Panc1 (cell line): ENCODE results near the gene MMS22L. TPM values are rescaled to one million over a fixed set of nuclear protein-coding genes. Genes with fewer than 3 reads are reported as not detected.

Experiments
- ATAC-seq: fragments of 200-7000 bp; cut with Tn5 transposase; 2 replicates; pipeline ENCODE4 v1.9.1; 2020; ENCODE audit warnings: mild to moderate bottlenecking, moderate library complexity
- BruUV-seq: library from RNA; stranded (reverse); fragments of 400-500 nt; replicated peaks from 2 replicates; lab custom pipeline; 2021; lab: Mats Ljungman, UMichigan
- CTCF ChIA-PET: fragments of 300-600 bp; sonication (Branson Sonifier 250); formaldehyde crosslinking; loops from one replicate; lab custom pipeline; 2022; ENCODE audit warnings: antibody characterized with exemption; lab: Charles Lee
- POLR2A ChIA-PET: fragments of 300-600 bp; sonication (Branson Sonifier 250); formaldehyde crosslinking; loops from one replicate; lab custom pipeline; 2022; ENCODE audit warnings: antibody characterized with exemption; lab: Charles Lee
- DNase-seq: peaks from one replicate; pipeline ENCODE4 v3.0.0-alpha.2; 2010; ENCODE audit warnings: low read depth, low spot score
- H3K27ac ChIP-seq: 2 replicates; pipeline ENCODE4 v1.5.1; 2011; ENCODE audit warnings: mild to moderate bottlenecking, low read length, inconsistent platforms
- H3K27me3 ChIP-seq: fragments of 200-500 bp; sonication (Bioruptor generic); 2 replicates; pipeline ENCODE4 v1.6.0; 2014; ENCODE audit warnings: low read length, inconsistent platforms; ENCODE audit not compliant: control insufficient read depth, insufficient read depth
- H3K36me3 ChIP-seq: fragments of 200-500 bp; sonication (Bioruptor generic); 2 replicates; pipeline ENCODE4 v1.5.1; 2014; ENCODE audit warnings: inconsistent platforms, mild to moderate bottlenecking, low read length, moderate library complexity; ENCODE audit not compliant: control insufficient read depth, insufficient read depth
- H3K4me1 ChIP-seq: 2 replicates; pipeline ENCODE4 v1.5.1; 2011; ENCODE audit warnings: inconsistent platforms, mild to moderate bottlenecking, low read length, moderate library complexity; ENCODE audit not compliant: control insufficient read depth, insufficient read depth
- H3K4me3 ChIP-seq, 2 experiments: 2 replicates each; pipeline ENCODE4 v1.5.1; 2011 to 2012; ENCODE audit warnings: low read depth in 2 of 2, low read length in 2 of 2, mild to moderate bottlenecking in 2 of 2, inconsistent platforms in 1 of 2, moderate library complexity in 1 of 2
- H3K9me3 ChIP-seq: fragments of 200-500 bp; sonication (Bioruptor generic); 2 replicates; pipeline ENCODE4 v1.5.1; 2014; ENCODE audit warnings: low read depth, mild to moderate bottlenecking, inconsistent platforms, low read length, moderate library complexity; ENCODE audit not compliant: control insufficient read depth, insufficient read depth
- CTCF ChIP-seq: fragments of 450-650 bp; IDR thresholded peaks from 2 replicates; pipeline ENCODE4 v1.5.1; 2017; ENCODE audit warnings: mild to moderate bottlenecking
- POLR2AphosphoS5 ChIP-seq: IDR thresholded peaks from 2 replicates; pipeline ENCODE4 v1.6.1; 2012; ENCODE audit warnings: mild to moderate bottlenecking, low read depth, low read length, moderate library complexity
- REST ChIP-seq, 2 experiments: IDR thresholded peaks; 2 replicates each; pipeline ENCODE4 v1.6.1; 2011 to 2012; ENCODE audit warnings: low read depth in 2 of 2, control low read depth in 1 of 2, low read length in 1 of 2, mild to moderate bottlenecking in 1 of 2, moderate library complexity in 1 of 2; ENCODE audit not compliant: insufficient read depth in 1 of 2
- SIN3A ChIP-seq: IDR thresholded peaks from 2 replicates; pipeline ENCODE4 v1.6.1; 2012; ENCODE audit warnings: low read depth, mild to moderate bottlenecking, low read length, moderate library complexity, borderline replicate concordance; ENCODE audit not compliant: insufficient read depth
- TCF7L2 ChIP-seq: IDR thresholded peaks from 2 replicates; pipeline ENCODE4 v1.6.1; 2011; ENCODE audit warnings: mild to moderate bottlenecking, low read depth, low read length, inconsistent platforms
- in situ Hi-C: cut with HindIII; loops from 2 replicates; pipeline ENCODE4 v1.10.0; 2016; ENCODE audit warnings: low sequenced_read_pairs, low pct_unique_long_range_greater_than_20kb
- intact Hi-C: fragments of 100-400 bp; cut with micrococcal nuclease; formaldehyde crosslinking; loops from one replicate; pipeline ENCODE4 v1.10.0; 2022; ENCODE audit not compliant: unreplicated experiment
- total RNA-seq: library from RNA; stranded (reverse); gene quantifications from one replicate; pipeline ENCODE4 v1.2.1, GENCODE V29; 2021; ENCODE audit not compliant: unreplicated experiment

MMS22L gene
- total RNA-seq, 1 experiment from 2014 or later = 28.5 TPM

- TF ChIP-seq CTCF (no peak), POLR2AphosphoS5 (no peak), SIN3A (no peak), TCF7L2 (no peak), REST (IDR thresholded peaks at IDR 0.05; ENCODE audit: insufficient read depth in 1 of 2, low read depth in 2 of 2, low read length in 1 of 2) (no peak)
- in situ Hi-C loops = no loop called here
- H3K4me3 ChIP-seq = no peak overlapping the region
- ChIA-PET CTCF (no interaction called here), POLR2A (interaction anchor here (0.5 kb wide), 1 partner anchor 22 kb away, joined by 3 read pairs; no protein-coding TSS in a partner anchor)
- no peak for DNase-seq
- no peaks in the 10 kb centered on the region; the same call in 1 of the 2 replicates for H3K36me3 ChIP-seq
- H3K27me3 ChIP-seq = no peaks in the 10 kb centered on the region
- intact Hi-C loops = no loop called here
- H3K27ac ChIP-seq = no peak overlapping the region
- no peak for ATAC-seq
- BruUV-seq = no TSS peak
- H3K4me1 ChIP-seq = no peaks in the 10 kb centered on the region
- H3K9me3 ChIP-seq = no peaks in the 10 kb centered on the region
Observed at GRCh38 chr6:97231911-97232310, 51.1 kb downstream of the MMS22L start.

- POLR2A ChIA-PET = no interaction called here
- Histone ChIP-seq H3K4me1 (no peaks in the 10 kb centered on the region), H3K27ac (no peak overlapping the region), H3K4me3 (no peak overlapping the region), H3K27me3 (no peaks in the 10 kb centered on the region), H3K36me3 (no peaks in the 10 kb centered on the region), H3K9me3 (no peaks in the 10 kb centered on the region)
- DNase-seq (no peak), ATAC-seq (no peak)
- TF ChIP-seq CTCF = no peak
- no peak for TF ChIP-seq REST (IDR thresholded peaks at IDR 0.05; ENCODE audit: insufficient read depth in 1 of 2, low read depth in 2 of 2, low read length in 1 of 2)
- TF ChIP-seq SIN3A = no peak
- no peak for TF ChIP-seq POLR2AphosphoS5
- TF ChIP-seq TCF7L2 = no peak
- intact Hi-C loops = no loop called here
- no TSS peak for BruUV-seq
- CTCF ChIA-PET = no interaction called here
- in situ Hi-C loops = no loop called here
Observed at GRCh38 chr6:97222903-97223302, 60.1 kb downstream of the MMS22L start.
